ENCODE results near the gene USP43. TPM values are rescaled to one million over a fixed set of nuclear protein-coding genes. Genes with fewer than 3 reads are reported as not detected.

Gene USP43
- total and polyA plus RNA-seq, 2 donors (not counting 1 experiment from before 2014, with no cell fraction given) = under 0.01 to 0.08 TPM

DNA sequence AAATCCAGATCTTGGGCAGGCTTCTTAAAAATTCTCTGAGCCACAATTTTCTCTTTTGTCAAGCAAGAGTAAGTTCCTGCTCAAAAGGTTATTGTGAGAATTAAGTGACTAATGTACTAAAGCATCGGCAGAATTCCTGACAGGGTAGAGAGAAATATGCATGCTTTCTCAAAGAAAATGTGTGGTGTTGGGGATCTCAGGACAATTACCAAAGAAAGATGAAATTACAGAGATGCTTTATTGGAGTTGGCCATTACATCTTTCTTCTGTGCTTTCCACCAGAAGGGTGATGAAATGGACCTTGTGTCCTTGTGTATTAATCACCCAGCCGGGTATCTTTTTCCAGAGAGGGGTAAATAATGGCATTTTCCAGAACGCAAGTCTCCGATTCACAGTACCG is 1.7 kb upstream of the USP43 start:
- Histone ChIP-seq H3K79me2 (ENCODE audit: control insufficient read depth, insufficient read depth, low read length) (no peaks in the 10 kb centered on the region), H3K36me3 (ENCODE audit: control insufficient read depth, insufficient read depth, low read length) (no peaks in the 10 kb centered on the region), H4K20me1 (ENCODE audit: control insufficient read depth, extremely low read depth, insufficient read depth, low read length) (no peaks in the 10 kb centered on the region), H3K27me3 (ENCODE audit: control insufficient read depth, insufficient read depth, low read length) (peaks cover 19% of the 10 kb centered on the region), H3K9ac (ENCODE audit: insufficient read depth, low read length) (no peak overlapping the region), H3K4me3 (replicated peaks in 1 of 4; ENCODE audit: control extremely low read depth in 1 of 4, insufficient read depth in 1 of 4, low read depth in 3 of 4, low read length in 4 of 4) (no peak overlapping the region), H3K9me3 (ENCODE audit: control insufficient read depth, insufficient read depth, low read depth, low read length) (no peaks in the 10 kb centered on the region), H3K4me2 (ENCODE audit: extremely low read depth, insufficient read depth, low read length) (no peak overlapping the region), H2AFZ (ENCODE audit: low read length) (no peak overlapping the region), H3K27ac (ENCODE audit: insufficient read depth, low read length) (no peak overlapping the region), H3K4me1 (ENCODE audit: control insufficient read depth, extremely low read depth, insufficient read depth, low read length) (no peaks in the 10 kb centered on the region)
- TF ChIP-seq EZH2 (IDR thresholded peaks at IDR 0.05; ENCODE audit: low read length, missing control alignments) = no peak
- TF ChIP-seq, protein P1, sequence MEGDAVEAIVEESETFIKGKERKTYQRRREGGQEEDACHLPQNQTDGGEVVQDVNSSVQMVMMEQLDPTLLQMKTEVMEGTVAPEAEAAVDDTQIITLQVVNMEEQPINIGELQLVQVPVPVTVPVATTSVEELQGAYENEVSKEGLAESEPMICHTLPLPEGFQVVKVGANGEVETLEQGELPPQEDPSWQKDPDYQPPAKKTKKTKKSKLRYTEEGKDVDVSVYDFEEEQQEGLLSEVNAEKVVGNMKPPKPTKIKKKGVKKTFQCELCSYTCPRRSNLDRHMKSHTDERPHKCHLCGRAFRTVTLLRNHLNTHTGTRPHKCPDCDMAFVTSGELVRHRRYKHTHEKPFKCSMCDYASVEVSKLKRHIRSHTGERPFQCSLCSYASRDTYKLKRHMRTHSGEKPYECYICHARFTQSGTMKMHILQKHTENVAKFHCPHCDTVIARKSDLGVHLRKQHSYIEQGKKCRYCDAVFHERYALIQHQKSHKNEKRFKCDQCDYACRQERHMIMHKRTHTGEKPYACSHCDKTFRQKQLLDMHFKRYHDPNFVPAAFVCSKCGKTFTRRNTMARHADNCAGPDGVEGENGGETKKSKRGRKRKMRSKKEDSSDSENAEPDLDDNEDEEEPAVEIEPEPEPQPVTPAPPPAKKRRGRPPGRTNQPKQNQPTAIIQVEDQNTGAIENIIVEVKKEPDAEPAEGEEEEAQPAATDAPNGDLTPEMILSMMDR (conservative IDR thresholded peaks at IDR 0.05 in 1 of 2, IDR thresholded peaks at IDR 0.05 in 1 of 2; ENCODE audit: low read depth in 1 of 2, low read length in 2 of 2) = no peak
- peak in 1 of 2 donors; percentile 69 for DNase-seq (ENCODE audit: low read depth in 2 of 2)

DNA sequence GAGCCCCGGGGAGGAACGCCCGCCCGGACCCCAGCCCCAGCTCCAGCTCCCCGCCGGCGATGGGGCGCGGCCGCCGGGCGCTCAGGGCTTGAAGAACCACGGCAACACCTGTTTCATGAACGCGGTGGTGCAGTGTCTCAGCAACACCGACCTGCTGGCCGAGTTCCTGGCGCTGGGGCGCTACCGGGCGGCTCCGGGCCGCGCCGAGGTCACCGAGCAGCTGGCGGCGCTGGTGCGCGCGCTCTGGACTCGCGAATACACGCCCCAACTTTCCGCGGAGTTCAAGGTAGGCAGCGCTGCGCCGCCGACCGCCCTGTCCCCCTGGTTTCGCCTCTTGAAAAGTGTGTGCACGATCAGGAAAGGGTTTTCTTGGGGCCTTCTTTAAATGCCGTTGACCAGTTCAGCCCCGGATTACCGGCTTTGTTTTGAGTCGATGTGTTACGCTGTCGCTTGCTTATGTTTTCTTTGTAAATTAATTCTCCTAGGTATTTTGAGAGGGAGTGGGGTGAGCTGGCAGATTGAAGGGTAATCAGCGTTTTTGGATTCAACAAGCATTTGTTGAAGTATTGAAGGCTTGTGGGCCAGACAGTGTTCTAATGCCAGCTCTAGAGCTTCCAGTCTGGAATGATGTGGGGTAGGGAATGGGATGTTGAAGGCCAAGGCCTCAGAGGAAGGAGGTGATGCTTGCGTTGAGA is 681 bp downstream of the USP43 start:
- Histone ChIP-seq H4K20me1 (ENCODE audit: control insufficient read depth, extremely low read depth, insufficient read depth, low read length) (no peaks in the 10 kb centered on the region), H3K9ac (ENCODE audit: insufficient read depth, low read length) (no peak overlapping the region), H3K79me2 (ENCODE audit: control insufficient read depth, insufficient read depth, low read length) (no peaks in the 10 kb centered on the region), H3K4me2 (ENCODE audit: extremely low read depth, insufficient read depth, low read length) (no peak overlapping the region), H3K4me3 (replicated peaks in 1 of 4; ENCODE audit: control extremely low read depth in 1 of 4, insufficient read depth in 1 of 4, low read depth in 3 of 4, low read length in 4 of 4) (peak overlapping the region in 1 of 4 experiments; percentile 25), H2AFZ (ENCODE audit: low read length) (no peak overlapping the region), H3K9me3 (ENCODE audit: control insufficient read depth, insufficient read depth, low read depth, low read length) (no peaks in the 10 kb centered on the region), H3K4me1 (ENCODE audit: control insufficient read depth, extremely low read depth, insufficient read depth, low read length) (no peaks in the 10 kb centered on the region), H3K36me3 (ENCODE audit: control insufficient read depth, insufficient read depth, low read length) (no peaks in the 10 kb centered on the region), H3K27me3 (ENCODE audit: control insufficient read depth, insufficient read depth, low read length) (peaks cover 19% of the 10 kb centered on the region), H3K27ac (ENCODE audit: insufficient read depth, low read length) (no peak overlapping the region)
- TF ChIP-seq, protein P1 (conservative IDR thresholded peaks at IDR 0.05 in 1 of 2, IDR thresholded peaks at IDR 0.05 in 1 of 2; ENCODE audit: low read depth in 1 of 2, low read length in 2 of 2) = no peak
- peak; percentile 66 for TF ChIP-seq EZH2 (IDR thresholded peaks at IDR 0.05; ENCODE audit: low read length, missing control alignments)
- peak in 1 of 2 donors; percentile 33 for DNase-seq (ENCODE audit: low read depth in 2 of 2)

DNA sequence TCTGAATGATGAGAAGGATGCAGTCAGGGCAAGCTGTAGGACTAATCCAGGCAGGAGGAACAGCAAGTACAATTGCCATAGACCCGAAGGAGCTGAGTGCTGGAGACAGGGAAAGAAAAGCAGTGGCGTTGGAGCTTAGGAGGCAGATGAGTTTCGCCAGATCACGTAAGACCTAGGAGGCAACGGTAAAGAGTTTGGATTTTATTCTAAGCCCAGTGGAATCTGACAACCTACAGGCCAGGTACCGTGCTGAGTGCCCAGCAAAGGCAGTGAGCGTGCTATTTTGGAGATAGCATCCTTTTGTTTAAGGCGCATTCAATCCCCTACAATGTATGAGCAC is 1.2 kb downstream of the USP43 start:
- no peak for TF ChIP-seq EZH2 (IDR thresholded peaks at IDR 0.05; ENCODE audit: low read length, missing control alignments)
- no peak for DNase-seq (ENCODE audit: low read depth in 2 of 2)
- Histone ChIP-seq H3K4me1 (ENCODE audit: control insufficient read depth, extremely low read depth, insufficient read depth, low read length) (no peaks in the 10 kb centered on the region), H3K9ac (ENCODE audit: insufficient read depth, low read length) (no peak overlapping the region), H2AFZ (ENCODE audit: low read length) (no peak overlapping the region), H3K27ac (ENCODE audit: insufficient read depth, low read length) (no peak overlapping the region), H3K36me3 (ENCODE audit: control insufficient read depth, insufficient read depth, low read length) (no peaks in the 10 kb centered on the region), H3K79me2 (ENCODE audit: control insufficient read depth, insufficient read depth, low read length) (no peaks in the 10 kb centered on the region), H3K27me3 (ENCODE audit: control insufficient read depth, insufficient read depth, low read length) (peaks cover 19% of the 10 kb centered on the region), H3K4me3 (replicated peaks in 1 of 4; ENCODE audit: control extremely low read depth in 1 of 4, insufficient read depth in 1 of 4, low read depth in 3 of 4, low read length in 4 of 4) (no peak overlapping the region), H3K4me2 (ENCODE audit: extremely low read depth, insufficient read depth, low read length) (no peak overlapping the region), H3K9me3 (ENCODE audit: control insufficient read depth, insufficient read depth, low read depth, low read length) (no peaks in the 10 kb centered on the region), H4K20me1 (ENCODE audit: control insufficient read depth, extremely low read depth, insufficient read depth, low read length) (no peaks in the 10 kb centered on the region)

All from fibroblast of lung (primary cell).